K562 (cell line): ENCODE results near the gene ALG12. TPM values are rescaled to one million over a fixed set of nuclear protein-coding genes. Genes with fewer than 3 reads are reported as not detected.

Experiments
- ATAC-seq: fragments of 200-7000 bp; cut with Tn5 transposase; 3 replicates; pipeline ENCODE4 v1.9.1; 2020; ENCODE audit warnings: moderate library complexity
- BruUV-seq: library from RNA; stranded (reverse); fragments of 400-500 nt; replicated peaks from 2 replicates; lab custom pipeline; 2021; lab: Mats Ljungman, UMichigan
- CTCF ChIA-PET: fragments of 300-600 bp; formaldehyde crosslinking; extraction: SDS; loops from one replicate; lab custom pipeline; 2021; ENCODE audit warnings: low intra/inter-chr PET ratio; lab: Yijun Ruan, JAX
- POLR2A ChIA-PET: fragments of 300-600, 350-650 bp; sonication (Branson Sonifier 250); formaldehyde crosslinking; extraction: SDS; loops from one replicate; lab custom pipeline; 2021; ENCODE audit warnings: antibody characterized with exemption, inconsistent platforms; lab: Yijun Ruan, JAX
- DNase-seq, 4 experiments: peaks; one replicate each; pipeline versions ENCODE4 v3.0.0 to v3.0.0-alpha.2; 2011 to 2018; ENCODE audit warnings: low spot score in 3 of 4, mixed read lengths in 3 of 4; ENCODE audit errors: extremely low read depth in 1 of 4
- FAIRE-seq: peaks from 2 replicates; lab custom pipeline; 2011; peaks lifted over from hg19 to GRCh38; lab: Jason Lieb, UNC
- H2AFZ ChIP-seq: 2 replicates; pipeline ENCODE4 v1.6.0; 2011; ENCODE audit warnings: low read depth, low read length, control low read depth, inconsistent platforms
- H3K27ac ChIP-seq: fragments of 200-600 bp; 3 replicates; pipeline ENCODE4 v1.8.0; 2011; ENCODE audit warnings: low read depth, mild to moderate bottlenecking, control low read depth, inconsistent platforms, low read length, moderate library complexity, mixed read lengths; ENCODE audit errors: extremely low read depth
- H3K27me3 ChIP-seq, 2 experiments: fragments of 300-600 bp in 1 of 2; 2 replicates in 1 of 2; 3 replicates in 1 of 2; pipeline versions ENCODE4 v1.6.0 to v1.8.0; 2011; ENCODE audit warnings: inconsistent platforms in 2 of 2, low read length in 2 of 2, mild to moderate bottlenecking in 1 of 2, mixed read lengths in 1 of 2, moderate library complexity in 1 of 2; ENCODE audit not compliant: control insufficient read depth in 2 of 2, insufficient read depth in 2 of 2
- H3K36me3 ChIP-seq: fragments of 300-600 bp; 3 replicates; pipeline ENCODE4 v1.8.0; 2011; ENCODE audit warnings: mild to moderate bottlenecking, low read length, inconsistent platforms; ENCODE audit not compliant: control insufficient read depth, insufficient read depth
- H3K4me1 ChIP-seq, 2 experiments: fragments of 200-600 bp in 1 of 2; replicated peaks in 1 of 2; 2 replicates in 1 of 2; 3 replicates in 1 of 2; pipeline versions ENCODE4 v1.5.1 to v1.8.0; 2011; ENCODE audit warnings: inconsistent platforms in 2 of 2, low read length in 2 of 2, mild to moderate bottlenecking in 1 of 2, mixed read lengths in 1 of 2, moderate library complexity in 1 of 2; ENCODE audit not compliant: control insufficient read depth in 2 of 2, insufficient read depth in 2 of 2
- H3K4me2 ChIP-seq: 2 replicates; pipeline ENCODE4 v1.6.1; 2011; ENCODE audit warnings: low read length, control low read depth, inconsistent platforms, mixed read lengths; ENCODE audit not compliant: insufficient read depth
- H3K4me3 ChIP-seq: fragments of 200-600 bp; sonication (generic), shearing (Covaris generic); 2 replicates; pipeline ENCODE4 v1.5.1; 2016; ENCODE audit warnings: control low read depth, inconsistent platforms
- H3K79me2 ChIP-seq: fragments of 200-600 bp; 3 replicates; pipeline ENCODE4 v1.8.0; 2011; ENCODE audit warnings: low read length, inconsistent platforms; ENCODE audit not compliant: control insufficient read depth, insufficient read depth
- H3K9ac ChIP-seq, 2 experiments: 2 replicates each; pipeline versions ENCODE4 v1.6.0 to v1.6.1; 2011; ENCODE audit warnings: low read depth in 2 of 2, low read length in 2 of 2, control low read depth in 1 of 2, inconsistent platforms in 1 of 2, mild to moderate bottlenecking in 1 of 2, mixed read lengths in 1 of 2; ENCODE audit not compliant: insufficient read depth in 1 of 2
- H3K9me1 ChIP-seq: one replicate; pipeline ENCODE4 v1.6.0; 2011; ENCODE audit warnings: inconsistent platforms, mild to moderate bottlenecking, low read length, moderate library complexity; ENCODE audit not compliant: control insufficient read depth, insufficient read depth
- H3K9me3 ChIP-seq: replicated peaks from 2 replicates; pipeline ENCODE4 v1.5.1; 2011; ENCODE audit warnings: low read depth, low read length, inconsistent platforms; ENCODE audit not compliant: control insufficient read depth, insufficient read depth
- H4K20me1 ChIP-seq: replicated peaks from 2 replicates; pipeline ENCODE4 v1.6.1; 2011; ENCODE audit warnings: low read length, inconsistent platforms, mixed read lengths; ENCODE audit not compliant: control insufficient read depth, insufficient read depth
- C11orf30 ChIP-seq: fragments of 450-650 bp; IDR thresholded peaks from 2 replicates; pipeline ENCODE4 v1.6.1; 2016; ENCODE audit warnings: low read depth, mild to moderate bottlenecking
- CREB3 ChIP-seq: fragments of 450-650 bp; conservative IDR thresholded peaks from 2 replicates; pipeline ENCODE4 v1.6.1; 2016; ENCODE audit warnings: missing genetic modification characterization, low read depth, mild to moderate bottlenecking, missing compliant biosample characterization, moderate library complexity
- EHMT2 ChIP-seq: fragments of 450-650 bp; IDR thresholded peaks from 2 replicates; pipeline ENCODE4 v1.6.1; 2018; ENCODE audit warnings: antibody characterized with exemption
- KAT7 ChIP-seq: sonication (generic); formaldehyde crosslinking; IDR thresholded peaks from 2 replicates; pipeline ENCODE4 v1.8.0; 2022; ENCODE audit warnings: missing genetic modification reagents, mild to moderate bottlenecking, borderline replicate concordance
- MAFG ChIP-seq: fragments of 450-650 bp; conservative IDR thresholded peaks from 2 replicates; pipeline ENCODE4 v1.6.1; 2016; ENCODE audit warnings: missing genetic modification characterization, missing compliant biosample characterization
- TBL1XR1 ChIP-seq, 2 experiments: IDR thresholded peaks; 2 replicates each; pipeline ENCODE4 v1.6.1; 2012; ENCODE audit warnings: improper control_type of control experiment in 2 of 2, low read length in 2 of 2, mild to moderate bottlenecking in 1 of 2
- TBP ChIP-seq: optimal IDR thresholded peaks from 2 replicates; pipeline ENCODE3; 2011; ENCODE audit warnings: low read depth, low read length, improper control_type of control experiment
- ZKSCAN1 ChIP-seq: fragments of 150-350 bp; IDR thresholded peaks from 2 replicates; pipeline ENCODE4 v1.6.1; 2016; ENCODE audit warnings: low read depth, low read length
- ZNF121 ChIP-seq: sonication (generic); formaldehyde crosslinking; conservative IDR thresholded peaks from 2 replicates; pipeline ENCODE4 v1.8.0; 2022; ENCODE audit warnings: missing genetic modification reagents
- ZNF316 ChIP-seq: fragments of 450-650 bp; IDR thresholded peaks from 2 replicates; pipeline ENCODE4 v1.6.1; 2016
- WGBS: fragments of 100-300 bp; shearing (Covaris generic); methylation state at CpG from one replicate; pipeline ENCODE4 v1.1.6; 2016; ENCODE audit warnings: low coverage, mixed read lengths; ENCODE audit not compliant: insufficient coverage; ENCODE audit errors: missing lambda C conversion rate; 5-methylcytosine and 5-hydroxymethylcytosine counted together
- in situ Hi-C: fragments of 300-500 bp; cut with MboI; formaldehyde crosslinking; loops from 4 replicates; pipeline ENCODE4 v1.15.0; 2018; ENCODE audit warnings: inconsistent platforms, mixed read lengths
- intact Hi-C: fragments of 100-400 bp; cut with micrococcal nuclease; formaldehyde crosslinking; loops from 2 replicates; pipeline ENCODE4 v1.14.2; 2022
- polyA plus RNA-seq, 8 experiments: library from polyadenylated mRNA; depleted of rRNA in 4 of 8; stranded (reverse) in 5 of 8; unstranded in 3 of 8; fragments of >200 nt; fragmentation: Nextera tagmentation in 2 of 8; fragmentation: Illumina TruSeq in 1 of 8; extraction: Ambion mirVana in 2 of 8; extraction: Trizol in 1 of 8; gene quantifications; 2 replicates each; pipeline versions ENCODE4 v1.2.1 to v1.2.3, GENCODE V29; 2011 to 2014; ENCODE audit warnings: inconsistent platforms in 1 of 8, missing spikeins in 1 of 8
- total RNA-seq, 7 experiments: library from RNA; depleted of rRNA in 6 of 7; stranded (reverse); fragments of >200 nt in 6 of 7; fragmentation: Illumina TruSeq in 2 of 7; extraction: Trizol in 2 of 7; gene quantifications; 2 replicates each; pipeline versions ENCODE4 v1.2.1 to v1.2.3, GENCODE V29; 2011 to 2021; ENCODE audit warnings: low replicate concordance in 1 of 7
- TF ChIP-seq, protein P1 (sequence below), 2 experiments: fragments of 450-650 bp; formaldehyde crosslinking in 1 of 2; IDR thresholded peaks; 2 replicates each; pipeline versions ENCODE4 v1.4.0 to v1.6.1; 2014 to 2020; ENCODE audit warnings: mild to moderate bottlenecking in 2 of 2, borderline replicate concordance in 1 of 2, low read depth in 1 of 2
- TF ChIP-seq, protein P2 (sequence below): fragments of 450-650 bp; formaldehyde crosslinking; IDR thresholded peaks from 2 replicates; pipeline ENCODE4 v1.4.0; 2020; ENCODE audit warnings: mild to moderate bottlenecking, moderate library complexity

The ALG12 gene
- total and polyA plus RNA-seq, 9 of the 15 experiments (the other 6 are each of a cell fraction or from before 2014, with no cell fraction given) = 0.20 to 8.5 (median 3.4) TPM

DNA sequence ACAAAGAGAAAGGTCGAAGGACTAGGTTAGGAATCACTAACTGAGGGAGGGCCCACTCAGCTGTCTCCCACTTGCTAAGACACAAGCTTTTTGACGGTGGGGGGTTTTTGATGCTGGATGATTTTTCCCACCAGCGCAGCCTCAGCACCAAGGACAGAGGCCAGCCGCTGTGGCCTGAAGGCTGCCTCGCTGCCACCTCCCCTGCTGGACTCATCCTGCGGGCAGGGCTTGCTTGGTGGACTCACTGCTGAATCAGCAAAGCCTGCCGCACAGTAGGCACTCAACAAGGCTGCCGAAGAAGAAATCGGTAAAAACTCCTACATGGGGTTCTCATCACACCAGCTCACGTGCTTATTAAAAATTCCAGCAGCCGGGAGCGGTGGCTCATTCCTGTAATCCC lies 2.6 kb downstream of the ALG12 start:
- FAIRE-seq (no peak), DNase-seq (no peak), ATAC-seq (no peak)
- H3K9ac ChIP-seq = no peak overlapping the region
- H3K27me3 ChIP-seq = no peaks in the 10 kb centered on the region
- H2AFZ ChIP-seq = no peak overlapping the region
- H3K9me1 ChIP-seq = no peaks in the 10 kb centered on the region
- WGBS = 96% methylated on average over 10 of the region's 12 CpGs
- peaks cover 14% of the 10 kb centered on the region for H3K79me2 ChIP-seq
- H3K9me3 ChIP-seq = no peaks in the 10 kb centered on the region
- peaks cover 16% of the 10 kb centered on the region; the same call in 2 of the 3 replicates for H3K36me3 ChIP-seq
- in situ Hi-C loops (loop anchor here (10.0 kb wide), 1 partner anchor 91 kb away; the partner anchor contains the start of gene BRD1), intact Hi-C loops (loop anchor here (5.0 kb wide), 1 partner anchor 148 kb away; no protein-coding TSS in a partner anchor)
- no TSS peak for BruUV-seq
- H3K27ac ChIP-seq = no peak overlapping the region
- 0 out of 2 replicates have a peak, but pooled peaks cover 3% of the 10 kb centered on the region for H4K20me1 ChIP-seq
- H3K4me1 ChIP-seq = peaks cover 6 to 27% of the 10 kb centered on the region in 2 experiments; a peak in 4 of 5 replicates
- H3K4me3 ChIP-seq = no peak overlapping the region
- no peak overlapping the region for H3K4me2 ChIP-seq
- POLR2A ChIA-PET = interaction anchor here (1.3 kb wide), 1 partner anchor 17 kb away, joined by 4 read pairs; no protein-coding TSS in a partner anchor
- CTCF ChIA-PET = no interaction called here
- TF ChIP-seq C11orf30 = 0 out of 2 replicates have a peak, but pooled peaks have one; percentile 4
- no peak for TF ChIP-seq TBL1XR1 (IDR thresholded peaks at IDR 0.05; ENCODE audit: low read length in 2 of 2)
- peak; percentile 15; the same call in 1 of the 2 replicates for TF ChIP-seq EHMT2
- TF ChIP-seq ZNF121 (CRISPR knock-in tag) = no peak
- TF ChIP-seq, protein P1, sequence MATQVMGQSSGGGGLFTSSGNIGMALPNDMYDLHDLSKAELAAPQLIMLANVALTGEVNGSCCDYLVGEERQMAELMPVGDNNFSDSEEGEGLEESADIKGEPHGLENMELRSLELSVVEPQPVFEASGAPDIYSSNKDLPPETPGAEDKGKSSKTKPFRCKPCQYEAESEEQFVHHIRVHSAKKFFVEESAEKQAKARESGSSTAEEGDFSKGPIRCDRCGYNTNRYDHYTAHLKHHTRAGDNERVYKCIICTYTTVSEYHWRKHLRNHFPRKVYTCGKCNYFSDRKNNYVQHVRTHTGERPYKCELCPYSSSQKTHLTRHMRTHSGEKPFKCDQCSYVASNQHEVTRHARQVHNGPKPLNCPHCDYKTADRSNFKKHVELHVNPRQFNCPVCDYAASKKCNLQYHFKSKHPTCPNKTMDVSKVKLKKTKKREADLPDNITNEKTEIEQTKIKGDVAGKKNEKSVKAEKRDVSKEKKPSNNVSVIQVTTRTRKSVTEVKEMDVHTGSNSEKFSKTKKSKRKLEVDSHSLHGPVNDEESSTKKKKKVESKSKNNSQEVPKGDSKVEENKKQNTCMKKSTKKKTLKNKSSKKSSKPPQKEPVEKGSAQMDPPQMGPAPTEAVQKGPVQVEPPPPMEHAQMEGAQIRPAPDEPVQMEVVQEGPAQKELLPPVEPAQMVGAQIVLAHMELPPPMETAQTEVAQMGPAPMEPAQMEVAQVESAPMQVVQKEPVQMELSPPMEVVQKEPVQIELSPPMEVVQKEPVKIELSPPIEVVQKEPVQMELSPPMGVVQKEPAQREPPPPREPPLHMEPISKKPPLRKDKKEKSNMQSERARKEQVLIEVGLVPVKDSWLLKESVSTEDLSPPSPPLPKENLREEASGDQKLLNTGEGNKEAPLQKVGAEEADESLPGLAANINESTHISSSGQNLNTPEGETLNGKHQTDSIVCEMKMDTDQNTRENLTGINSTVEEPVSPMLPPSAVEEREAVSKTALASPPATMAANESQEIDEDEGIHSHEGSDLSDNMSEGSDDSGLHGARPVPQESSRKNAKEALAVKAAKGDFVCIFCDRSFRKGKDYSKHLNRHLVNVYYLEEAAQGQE (IDR thresholded peaks at IDR 0.05; ENCODE audit: borderline replicate concordance) = peak; percentile 86
- TF ChIP-seq, protein P1 (CRISPR knock-in tag; IDR thresholded peaks at IDR 0.05; ENCODE audit: low read depth) = 0 out of 2 replicates have a peak, but pooled peaks have one; percentile 30
- TF ChIP-seq MAFG (tag) = no peak
- no peak for TF ChIP-seq TBP
- TF ChIP-seq ZKSCAN1 = 0 out of 2 replicates have a peak, but pooled peaks have one; percentile 25
- TF ChIP-seq CREB3 = no peak
- TF ChIP-seq KAT7 = no peak
- TF ChIP-seq, protein P2, sequence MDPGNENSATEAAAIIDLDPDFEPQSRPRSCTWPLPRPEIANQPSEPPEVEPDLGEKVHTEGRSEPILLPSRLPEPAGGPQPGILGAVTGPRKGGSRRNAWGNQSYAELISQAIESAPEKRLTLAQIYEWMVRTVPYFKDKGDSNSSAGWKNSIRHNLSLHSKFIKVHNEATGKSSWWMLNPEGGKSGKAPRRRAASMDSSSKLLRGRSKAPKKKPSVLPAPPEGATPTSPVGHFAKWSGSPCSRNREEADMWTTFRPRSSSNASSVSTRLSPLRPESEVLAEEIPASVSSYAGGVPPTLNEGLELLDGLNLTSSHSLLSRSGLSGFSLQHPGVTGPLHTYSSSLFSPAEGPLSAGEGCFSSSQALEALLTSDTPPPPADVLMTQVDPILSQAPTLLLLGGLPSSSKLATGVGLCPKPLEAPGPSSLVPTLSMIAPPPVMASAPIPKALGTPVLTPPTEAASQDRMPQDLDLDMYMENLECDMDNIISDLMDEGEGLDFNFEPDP (CRISPR knock-in tag) = no peak
- peak; percentile 27; the same call in 1 of the 2 replicates for TF ChIP-seq ZNF316
